ENCODE data around the gene IL19.

The IL19 gene

DNA sequence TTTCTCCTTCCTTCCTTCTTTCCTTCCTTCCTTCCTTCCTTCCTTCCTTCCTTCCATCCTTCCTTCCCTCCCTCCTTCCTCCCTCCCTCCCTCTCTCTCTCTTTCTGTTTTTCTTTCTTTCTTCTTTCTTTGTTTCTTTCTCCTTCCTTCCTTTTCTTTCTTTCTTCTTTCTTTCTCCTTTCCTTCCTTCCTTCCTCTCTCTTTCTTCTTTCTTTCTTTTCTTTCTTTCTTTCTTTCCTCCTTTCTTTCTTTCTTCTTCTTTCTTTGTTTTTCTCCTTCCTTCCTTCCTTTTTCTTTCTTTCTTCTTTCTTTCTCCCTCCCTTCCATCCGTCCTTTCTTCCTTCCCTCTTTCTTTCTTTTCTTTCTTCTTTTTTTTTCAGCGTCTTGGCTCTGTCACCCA, 18.1 kb upstream of the IL19 start:
- Histone ChIP-seq H3K4me3 (ENCODE audit: low read length, poor library complexity, severe bottlenecking) (no peak overlapping the region), H4K20me1 (ENCODE audit: insufficient read depth, low read length, poor library complexity, severe bottlenecking) (no peaks in the 10 kb centered on the region), H3K9ac (ENCODE audit: low read depth, low read length, poor library complexity, severe bottlenecking) (no peak overlapping the region), H3K9me3 (ENCODE audit: insufficient read depth, low read depth, low read length) (no peaks in the 10 kb centered on the region), H3K4me2 (ENCODE audit: low read depth, low read length, poor library complexity, severe bottlenecking) (no peak overlapping the region), H2AFZ (ENCODE audit: low read length) (no peak overlapping the region), H3K9me2 (replicated peaks; ENCODE audit: low read depth, low read length) (no peaks in the 10 kb centered on the region), H3F3A (ENCODE audit: low read depth) (peaks cover 3% of the 10 kb centered on the region; the same call in 1 of the 2 replicates), H3K79me2 (ENCODE audit: insufficient read depth, low read length) (no peaks in the 10 kb centered on the region), H3K36me3 (ENCODE audit: insufficient read depth, low read length) (no peaks in the 10 kb centered on the region), H3K27me3 (ENCODE audit: insufficient read depth, low read length, poor library complexity, severe bottlenecking) (no peaks in the 10 kb centered on the region), H3K4me1 (ENCODE audit: insufficient read depth, low read length, poor library complexity, severe bottlenecking) (peaks cover 17% of the 10 kb centered on the region)
- TF ChIP-seq, protein P1, sequence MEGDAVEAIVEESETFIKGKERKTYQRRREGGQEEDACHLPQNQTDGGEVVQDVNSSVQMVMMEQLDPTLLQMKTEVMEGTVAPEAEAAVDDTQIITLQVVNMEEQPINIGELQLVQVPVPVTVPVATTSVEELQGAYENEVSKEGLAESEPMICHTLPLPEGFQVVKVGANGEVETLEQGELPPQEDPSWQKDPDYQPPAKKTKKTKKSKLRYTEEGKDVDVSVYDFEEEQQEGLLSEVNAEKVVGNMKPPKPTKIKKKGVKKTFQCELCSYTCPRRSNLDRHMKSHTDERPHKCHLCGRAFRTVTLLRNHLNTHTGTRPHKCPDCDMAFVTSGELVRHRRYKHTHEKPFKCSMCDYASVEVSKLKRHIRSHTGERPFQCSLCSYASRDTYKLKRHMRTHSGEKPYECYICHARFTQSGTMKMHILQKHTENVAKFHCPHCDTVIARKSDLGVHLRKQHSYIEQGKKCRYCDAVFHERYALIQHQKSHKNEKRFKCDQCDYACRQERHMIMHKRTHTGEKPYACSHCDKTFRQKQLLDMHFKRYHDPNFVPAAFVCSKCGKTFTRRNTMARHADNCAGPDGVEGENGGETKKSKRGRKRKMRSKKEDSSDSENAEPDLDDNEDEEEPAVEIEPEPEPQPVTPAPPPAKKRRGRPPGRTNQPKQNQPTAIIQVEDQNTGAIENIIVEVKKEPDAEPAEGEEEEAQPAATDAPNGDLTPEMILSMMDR (conservative IDR thresholded peaks at IDR 0.05; ENCODE audit: low read length): no peak
- TF ChIP-seq EZH2phosphoT487 (IDR thresholded peaks at IDR 0.05; ENCODE audit: borderline replicate concordance): no peak

DNA sequence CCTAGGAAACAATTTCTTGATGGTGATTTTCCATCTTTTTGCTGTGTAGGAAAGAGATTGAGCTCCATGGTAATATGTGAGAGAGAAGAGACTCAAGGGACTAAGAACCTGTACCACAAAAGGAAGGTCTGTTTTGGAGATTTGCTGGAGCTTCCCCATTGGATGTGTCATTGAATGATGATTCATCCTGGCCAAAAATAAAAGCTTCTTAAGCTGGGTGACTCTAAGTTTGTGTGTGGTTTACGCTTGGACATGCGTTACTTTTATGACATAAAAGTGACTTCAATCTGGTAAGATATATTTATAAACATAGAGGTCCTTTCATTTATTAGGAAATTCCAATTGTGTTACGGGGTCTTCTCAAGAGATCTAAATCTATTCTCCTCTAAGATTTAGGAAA, 17.4 kb upstream of the IL19 start:
- Histone ChIP-seq H4K20me1 (ENCODE audit: insufficient read depth, low read length, poor library complexity, severe bottlenecking) (no peaks in the 10 kb centered on the region), H3K9ac (ENCODE audit: low read depth, low read length, poor library complexity, severe bottlenecking) (no peak overlapping the region), H3K36me3 (ENCODE audit: insufficient read depth, low read length) (no peaks in the 10 kb centered on the region), H3K4me2 (ENCODE audit: low read depth, low read length, poor library complexity, severe bottlenecking) (no peak overlapping the region), H3F3A (ENCODE audit: low read depth) (peaks cover 6% of the 10 kb centered on the region; the same call in 1 of the 2 replicates), H3K9me2 (replicated peaks; ENCODE audit: low read depth, low read length) (no peaks in the 10 kb centered on the region), H3K27me3 (ENCODE audit: insufficient read depth, low read length, poor library complexity, severe bottlenecking) (no peaks in the 10 kb centered on the region), H3K4me3 (ENCODE audit: low read length, poor library complexity, severe bottlenecking) (no peak overlapping the region), H2AFZ (ENCODE audit: low read length) (no peak overlapping the region), H3K9me3 (ENCODE audit: insufficient read depth, low read depth, low read length) (no peaks in the 10 kb centered on the region), H3K79me2 (ENCODE audit: insufficient read depth, low read length) (no peaks in the 10 kb centered on the region), H3K4me1 (ENCODE audit: insufficient read depth, low read length, poor library complexity, severe bottlenecking) (peaks cover 23% of the 10 kb centered on the region)
- TF ChIP-seq, protein P1 (conservative IDR thresholded peaks at IDR 0.05; ENCODE audit: low read length): no peak
- TF ChIP-seq EZH2phosphoT487 (IDR thresholded peaks at IDR 0.05; ENCODE audit: borderline replicate concordance): no peak

DNA sequence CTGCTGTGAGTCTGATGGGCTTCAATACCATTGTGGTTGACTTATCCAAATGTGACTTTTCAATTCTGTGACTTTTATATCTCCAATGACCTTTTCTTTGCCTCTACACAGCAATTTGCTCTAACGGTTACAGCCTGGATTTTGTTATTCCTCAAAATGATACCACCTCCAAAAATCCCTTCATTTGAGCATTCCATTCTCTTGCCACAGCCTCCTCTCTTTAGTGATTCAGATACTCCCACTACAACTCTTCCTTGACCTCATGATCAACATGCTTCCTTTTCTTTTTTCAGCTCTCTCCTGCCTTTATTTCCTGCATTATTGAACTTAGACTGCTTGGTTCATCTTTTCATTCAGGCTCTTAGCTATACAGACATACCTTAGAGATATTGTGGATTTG, 16.6 kb upstream of the IL19 start:
- Histone ChIP-seq H3F3A (ENCODE audit: low read depth) (peaks cover 6% of the 10 kb centered on the region; the same call in 1 of the 2 replicates), H3K9me2 (replicated peaks; ENCODE audit: low read depth, low read length) (no peaks in the 10 kb centered on the region), H3K4me3 (ENCODE audit: low read length, poor library complexity, severe bottlenecking) (no peak overlapping the region), H3K9me3 (ENCODE audit: insufficient read depth, low read depth, low read length) (no peaks in the 10 kb centered on the region), H3K27me3 (ENCODE audit: insufficient read depth, low read length, poor library complexity, severe bottlenecking) (no peaks in the 10 kb centered on the region), H3K4me2 (ENCODE audit: low read depth, low read length, poor library complexity, severe bottlenecking) (no peak overlapping the region), H3K9ac (ENCODE audit: low read depth, low read length, poor library complexity, severe bottlenecking) (no peak overlapping the region), H3K4me1 (ENCODE audit: insufficient read depth, low read length, poor library complexity, severe bottlenecking) (peaks cover 32% of the 10 kb centered on the region), H3K36me3 (ENCODE audit: insufficient read depth, low read length) (no peaks in the 10 kb centered on the region), H3K79me2 (ENCODE audit: insufficient read depth, low read length) (no peaks in the 10 kb centered on the region), H4K20me1 (ENCODE audit: insufficient read depth, low read length, poor library complexity, severe bottlenecking) (no peaks in the 10 kb centered on the region), H2AFZ (ENCODE audit: low read length) (no peak overlapping the region)
- TF ChIP-seq, protein P1 (conservative IDR thresholded peaks at IDR 0.05; ENCODE audit: low read length): no peak
- TF ChIP-seq EZH2phosphoT487 (IDR thresholded peaks at IDR 0.05; ENCODE audit: borderline replicate concordance): no peak

Data from Loucy (cell line).